SK-N-SH (cell line): ENCODE results near the gene ANKMY1.

Experiments
- CTCF ChIP-seq: fragments of 200-600 bp; sonication (generic); IDR thresholded peaks from 2 replicates; pipeline ENCODE4 v1.6.1; 2017; ENCODE audit warnings: antibody characterized with exemption, mild to moderate bottlenecking, moderate library complexity
- EZH2phosphoT487 ChIP-seq: fragments of 200-600 bp; sonication (generic); IDR thresholded peaks from 2 replicates; pipeline ENCODE4 v1.6.1; 2017; ENCODE audit warnings: low read depth, mixed run types, mild to moderate bottlenecking, antibody characterized with exemption, moderate library complexity, borderline replicate concordance
- JUND ChIP-seq: IDR thresholded peaks from 2 replicates; pipeline ENCODE4 v1.4.0; 2012
- MEF2A ChIP-seq: IDR thresholded peaks from 2 replicates; pipeline ENCODE4 v1.4.0; 2012; ENCODE audit warnings: low read depth, borderline replicate concordance
- MXI1 ChIP-seq: IDR thresholded peaks from 2 replicates; pipeline ENCODE4 v1.6.1; 2012; ENCODE audit warnings: mild to moderate bottlenecking, low read depth, low read length, improper control_type of control experiment
- NFIC ChIP-seq: IDR thresholded peaks from 2 replicates; pipeline ENCODE4 v1.4.0; 2012; ENCODE audit warnings: borderline replicate concordance
- RAD21 ChIP-seq: IDR thresholded peaks from 2 replicates; pipeline ENCODE4 v1.6.1; 2012; ENCODE audit warnings: mild to moderate bottlenecking, low read length
- TAF1 ChIP-seq: IDR thresholded peaks from 2 replicates; pipeline ENCODE4 v1.6.1; 2012; ENCODE audit warnings: low read depth, mild to moderate bottlenecking, low read length, moderate library complexity, borderline replicate concordance
- USF2 ChIP-seq: fragments of 150-350 bp; IDR thresholded peaks from 2 replicates; pipeline ENCODE4 v1.6.1; 2017; ENCODE audit warnings: antibody characterized with exemption, low read length, low read depth, borderline replicate concordance
- YY1 ChIP-seq: IDR thresholded peaks from 2 replicates; pipeline ENCODE4 v1.4.0; 2012; ENCODE audit warnings: low read depth, mild to moderate bottlenecking
- TF ChIP-seq, protein P1 (sequence below): IDR thresholded peaks from 2 replicates; pipeline ENCODE4 v1.6.1; 2012; ENCODE audit warnings: mild to moderate bottlenecking, low read depth, low read length, moderate library complexity

DNA sequence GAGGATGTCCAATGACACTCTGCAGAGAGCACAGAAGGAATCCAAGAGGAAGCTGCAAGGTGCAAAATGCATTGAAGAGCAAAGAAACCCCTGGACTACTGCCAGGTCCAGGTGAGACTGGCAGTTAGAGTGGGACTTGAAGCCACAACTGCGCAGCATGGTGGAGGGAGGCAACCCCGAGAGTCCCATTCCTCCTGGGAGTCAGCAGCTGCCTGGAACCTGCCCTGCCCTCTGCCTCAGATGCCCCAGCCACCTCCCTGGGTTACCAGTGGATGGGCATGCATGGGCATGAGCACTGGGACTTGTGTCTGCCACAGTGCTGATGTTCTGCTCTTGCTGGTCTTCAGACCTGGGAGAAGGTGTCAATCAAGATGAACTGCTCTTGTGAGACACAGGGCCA lies 43.2 kb downstream of the ANKMY1 start:
- TF ChIP-seq EZH2phosphoT487 (no peak), CTCF (no peak), MXI1 (no peak), USF2 (no peak), RAD21 (no peak), YY1 (no peak), JUND (no peak), NFIC (no peak), TAF1 (no peak), MEF2A (no peak)
- TF ChIP-seq, protein P1, sequence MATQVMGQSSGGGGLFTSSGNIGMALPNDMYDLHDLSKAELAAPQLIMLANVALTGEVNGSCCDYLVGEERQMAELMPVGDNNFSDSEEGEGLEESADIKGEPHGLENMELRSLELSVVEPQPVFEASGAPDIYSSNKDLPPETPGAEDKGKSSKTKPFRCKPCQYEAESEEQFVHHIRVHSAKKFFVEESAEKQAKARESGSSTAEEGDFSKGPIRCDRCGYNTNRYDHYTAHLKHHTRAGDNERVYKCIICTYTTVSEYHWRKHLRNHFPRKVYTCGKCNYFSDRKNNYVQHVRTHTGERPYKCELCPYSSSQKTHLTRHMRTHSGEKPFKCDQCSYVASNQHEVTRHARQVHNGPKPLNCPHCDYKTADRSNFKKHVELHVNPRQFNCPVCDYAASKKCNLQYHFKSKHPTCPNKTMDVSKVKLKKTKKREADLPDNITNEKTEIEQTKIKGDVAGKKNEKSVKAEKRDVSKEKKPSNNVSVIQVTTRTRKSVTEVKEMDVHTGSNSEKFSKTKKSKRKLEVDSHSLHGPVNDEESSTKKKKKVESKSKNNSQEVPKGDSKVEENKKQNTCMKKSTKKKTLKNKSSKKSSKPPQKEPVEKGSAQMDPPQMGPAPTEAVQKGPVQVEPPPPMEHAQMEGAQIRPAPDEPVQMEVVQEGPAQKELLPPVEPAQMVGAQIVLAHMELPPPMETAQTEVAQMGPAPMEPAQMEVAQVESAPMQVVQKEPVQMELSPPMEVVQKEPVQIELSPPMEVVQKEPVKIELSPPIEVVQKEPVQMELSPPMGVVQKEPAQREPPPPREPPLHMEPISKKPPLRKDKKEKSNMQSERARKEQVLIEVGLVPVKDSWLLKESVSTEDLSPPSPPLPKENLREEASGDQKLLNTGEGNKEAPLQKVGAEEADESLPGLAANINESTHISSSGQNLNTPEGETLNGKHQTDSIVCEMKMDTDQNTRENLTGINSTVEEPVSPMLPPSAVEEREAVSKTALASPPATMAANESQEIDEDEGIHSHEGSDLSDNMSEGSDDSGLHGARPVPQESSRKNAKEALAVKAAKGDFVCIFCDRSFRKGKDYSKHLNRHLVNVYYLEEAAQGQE: no peak
